IMR-90 (cell line): ENCODE measurements around the gene EFHD2.

ENCODE experiments used
- BHLHE40 ChIP-seq: fragments of 150-350 bp; IDR thresholded peaks from 2 replicates; pipeline ENCODE4 v1.6.1; 2016; ENCODE audit warnings: mild to moderate bottlenecking, low read depth, low read length
- MAZ ChIP-seq: IDR thresholded peaks from 2 replicates; pipeline ENCODE4 v1.6.1; 2012; ENCODE audit warnings: low read depth, mild to moderate bottlenecking, low read length, improper control_type of control experiment, moderate library complexity, borderline replicate concordance
- TF ChIP-seq, protein P1 (sequence below): conservative IDR thresholded peaks from 2 replicates; pipeline ENCODE4 v1.5.1; 2012; ENCODE audit warnings: mild to moderate bottlenecking, low read depth, low read length, improper control_type of control experiment

- TF ChIP-seq, protein P1, sequence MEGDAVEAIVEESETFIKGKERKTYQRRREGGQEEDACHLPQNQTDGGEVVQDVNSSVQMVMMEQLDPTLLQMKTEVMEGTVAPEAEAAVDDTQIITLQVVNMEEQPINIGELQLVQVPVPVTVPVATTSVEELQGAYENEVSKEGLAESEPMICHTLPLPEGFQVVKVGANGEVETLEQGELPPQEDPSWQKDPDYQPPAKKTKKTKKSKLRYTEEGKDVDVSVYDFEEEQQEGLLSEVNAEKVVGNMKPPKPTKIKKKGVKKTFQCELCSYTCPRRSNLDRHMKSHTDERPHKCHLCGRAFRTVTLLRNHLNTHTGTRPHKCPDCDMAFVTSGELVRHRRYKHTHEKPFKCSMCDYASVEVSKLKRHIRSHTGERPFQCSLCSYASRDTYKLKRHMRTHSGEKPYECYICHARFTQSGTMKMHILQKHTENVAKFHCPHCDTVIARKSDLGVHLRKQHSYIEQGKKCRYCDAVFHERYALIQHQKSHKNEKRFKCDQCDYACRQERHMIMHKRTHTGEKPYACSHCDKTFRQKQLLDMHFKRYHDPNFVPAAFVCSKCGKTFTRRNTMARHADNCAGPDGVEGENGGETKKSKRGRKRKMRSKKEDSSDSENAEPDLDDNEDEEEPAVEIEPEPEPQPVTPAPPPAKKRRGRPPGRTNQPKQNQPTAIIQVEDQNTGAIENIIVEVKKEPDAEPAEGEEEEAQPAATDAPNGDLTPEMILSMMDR: no peak
- TF ChIP-seq BHLHE40: no peak
- TF ChIP-seq MAZ: no peak
These were observed 6.8 kb upstream of the EFHD2 start for GRCh38 chr1:15402809-15403450.
